HK-2 (cell line): ENCODE results near the gene PPIL1.

Experiments
- DNase-seq: peaks from one replicate; pipeline ENCODE4 v3.0.0-alpha.2; 2018; ENCODE audit not compliant: unreplicated experiment

The PPIL1 gene

GRCh38 chr6:36888654-36889481 lies 14.3 kb upstream of the PPIL1 start:
- no peak for DNase-seq

- DNase-seq: no peak
Measured at GRCh38 chr6:36888115-36888643, 13.6 kb upstream of the PPIL1 start.

GRCh38 chr6:36886950-36887618 lies 12.5 kb upstream of the PPIL1 start:
- no peak for DNase-seq

- DNase-seq: peak; percentile 97
Measured at GRCh38 chr6:36885461-36886401, 11.1 kb upstream of the PPIL1 start, which contains the start of gene C6orf89. TSS of gene C6orf89 (plus strand) at chr6:36885952. CDS start at chr6:36899445, 13,493 bp downstream.

- no peak for DNase-seq
Measured at GRCh38 chr6:36884610-36885009, 10.0 kb upstream of the PPIL1 start.

GRCh38 chr6:36875250-36875633 lies 639 bp upstream of the PPIL1 start:
- no peak for DNase-seq

- no peak for DNase-seq
Measured at GRCh38 chr6:36873612-36874442, 776 bp downstream of the PPIL1 start.

- DNase-seq: no peak
Measured at GRCh38 chr6:36873115-36873514, 1.5 kb downstream of the PPIL1 start.

- DNase-seq: no peak
Measured at GRCh38 chr6:36871686-36872085, 2.9 kb downstream of the PPIL1 start.

GRCh38 chr6:36867471-36868224 lies 7.0 kb downstream of the PPIL1 start:
- DNase-seq: no peak

GRCh38 chr6:36865835-36866234 lies 8.8 kb downstream of the PPIL1 start:
- no peak for DNase-seq

- DNase-seq: no peak
Measured at GRCh38 chr6:36863670-36864540, 10.7 kb downstream of the PPIL1 start.

- DNase-seq: no peak
Measured at GRCh38 chr6:36862848-36863382, 11.7 kb downstream of the PPIL1 start.

GRCh38 chr6:36862164-36862847 lies 12.3 kb downstream of the PPIL1 start:
- DNase-seq: no peak

- DNase-seq: no peak
Measured at GRCh38 chr6:36860126-36860525, 14.5 kb downstream of the PPIL1 start.

- no peak for DNase-seq
Measured at GRCh38 chr6:36858407-36858981, 16.1 kb downstream of the PPIL1 start.

- no peak for DNase-seq
Measured at GRCh38 chr6:36857325-36857724, 17.3 kb downstream of the PPIL1 start.

- DNase-seq: no peak
Measured at GRCh38 chr6:36856277-36856676, 18.3 kb downstream of the PPIL1 start.
